ENCODE results near the gene CDX1.

The CDX1 gene

GRCh38 chr5:150146862-150147601 is 19.5 kb upstream of the CDX1 start:
- DNase-seq (ENCODE audit: low read depth), result no peak

- DNase-seq (ENCODE audit: low read depth), result no peak
These were observed 18.9 kb upstream of the CDX1 start for GRCh38 chr5:150147670-150148069.

- peak; percentile 63 for DNase-seq (ENCODE audit: low read depth)
These were observed 18.3 kb upstream of the CDX1 start for GRCh38 chr5:150148117-150148927.

GRCh38 chr5:150149618-150150017 is 17.0 kb upstream of the CDX1 start:
- DNase-seq (ENCODE audit: low read depth), result no peak

GRCh38 chr5:150152636-150153462 is 13.7 kb upstream of the CDX1 start:
- no peak for DNase-seq (ENCODE audit: low read depth)

- no peak for DNase-seq (ENCODE audit: low read depth)
These were observed 13.1 kb upstream of the CDX1 start for GRCh38 chr5:150153483-150153882.

- DNase-seq (ENCODE audit: low read depth), result peak; percentile 80
These were observed 12.5 kb upstream of the CDX1 start for GRCh38 chr5:150153957-150154617.

GRCh38 chr5:150154618-150155128 is 11.9 kb upstream of the CDX1 start:
- no peak for DNase-seq (ENCODE audit: low read depth)

- DNase-seq (ENCODE audit: low read depth), result peak; percentile 76
These were observed 11.1 kb upstream of the CDX1 start, which contains the start of gene PDGFRB for GRCh38 chr5:150155258-150156026. PDGFRB (minus strand) TSS chr5:150155845; CDS start chr5:150137047, 18,798 bp downstream.

- no peak for DNase-seq (ENCODE audit: low read depth)
These were observed 10.6 kb upstream of the CDX1 start for GRCh38 chr5:150156027-150156368.

- DNase-seq (ENCODE audit: low read depth), result no peak
These were observed 10.0 kb upstream of the CDX1 start for GRCh38 chr5:150156540-150156939.

- DNase-seq (ENCODE audit: low read depth), result no peak
These were observed 9.4 kb upstream of the CDX1 start for GRCh38 chr5:150157168-150157567.

- DNase-seq (ENCODE audit: low read depth), result no peak
These were observed 8.2 kb upstream of the CDX1 start for GRCh38 chr5:150158170-150158949.

- no peak for DNase-seq (ENCODE audit: low read depth)
These were observed 7.5 kb upstream of the CDX1 start for GRCh38 chr5:150159031-150159430.

GRCh38 chr5:150159741-150160179 is 6.8 kb upstream of the CDX1 start:
- DNase-seq (ENCODE audit: low read depth), result peak; percentile 54

GRCh38 chr5:150160448-150161081 is 6.0 kb upstream of the CDX1 start:
- no peak for DNase-seq (ENCODE audit: low read depth)

- DNase-seq (ENCODE audit: low read depth), result peak; percentile 80
These were observed 5.1 kb upstream of the CDX1 start for GRCh38 chr5:150161242-150162141.

- DNase-seq (ENCODE audit: low read depth), result no peak
These were observed 4.5 kb upstream of the CDX1 start for GRCh38 chr5:150162142-150162513.

GRCh38 chr5:150163035-150163434 is 3.5 kb upstream of the CDX1 start:
- DNase-seq (ENCODE audit: low read depth), result no peak
